Spleen (tissue), 7 donors: ENCODE measurements around the gene OR51V1.

Experiments used
- POLR2A ChIP-seq, 3 donors: fragments of 450-650 bp; IDR thresholded peaks; one replicate each; pipeline ENCODE4 v1.5.1; 2017; ENCODE audit warnings: antibody characterized with exemption in 3 of 3, mild to moderate bottlenecking in 1 of 3
- POLR2AphosphoS5 ChIP-seq, 3 donors: sonication (generic); formaldehyde crosslinking; IDR thresholded peaks; one replicate each; pipeline ENCODE4 v1.5.1; 2017; ENCODE audit warnings: antibody characterized with exemption in 3 of 3
- TF ChIP-seq, protein P1 (sequence below), 11 experiments: fragments of 200-600 bp in 7 of 11; fragments of 450-650 bp in 4 of 11; sonication (generic) in 4 of 11; IDR thresholded peaks in 8 of 11; conservative IDR thresholded peaks in 3 of 11; 1 replicate in 7 of 11; 2 replicates in 4 of 11; pipeline versions ENCODE4 v1.4.0 to v1.8.0; 2016 to 2021; ENCODE audit warnings: antibody characterized with exemption in 11 of 11, inconsistent platforms in 4 of 11, mild to moderate bottlenecking in 1 of 11
- donor health status: DM: no; HTN: no; CAD: no; lungs with moderate emphysema.
- donor health status: DM: no; HTN: no; CAD: no.
- donor health status: DM: no; HTN: no; CAD: no.

DNA sequence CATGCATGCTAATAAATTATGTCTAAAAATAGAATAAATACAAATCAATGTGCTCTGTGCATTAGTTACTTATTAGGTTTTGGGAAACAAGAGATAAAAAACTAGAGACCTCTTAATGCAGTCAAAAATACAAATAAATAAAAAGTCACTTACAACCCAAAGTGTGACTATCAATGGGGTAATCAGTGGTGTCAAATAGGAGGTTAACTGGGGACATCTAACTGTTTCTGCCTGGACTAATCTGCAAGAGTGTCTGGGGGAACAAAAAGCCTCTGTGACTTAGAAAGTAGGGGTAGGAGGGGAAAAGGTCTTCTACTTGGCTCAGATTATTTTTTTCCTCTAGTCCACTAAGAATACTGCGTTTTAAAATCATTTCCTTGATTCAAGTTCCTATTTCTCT, 27.2 kb upstream of the OR51V1 start:
- no peak for TF ChIP-seq POLR2AphosphoS5 (IDR thresholded peaks at IDR 0.05)
- TF ChIP-seq, protein P1, sequence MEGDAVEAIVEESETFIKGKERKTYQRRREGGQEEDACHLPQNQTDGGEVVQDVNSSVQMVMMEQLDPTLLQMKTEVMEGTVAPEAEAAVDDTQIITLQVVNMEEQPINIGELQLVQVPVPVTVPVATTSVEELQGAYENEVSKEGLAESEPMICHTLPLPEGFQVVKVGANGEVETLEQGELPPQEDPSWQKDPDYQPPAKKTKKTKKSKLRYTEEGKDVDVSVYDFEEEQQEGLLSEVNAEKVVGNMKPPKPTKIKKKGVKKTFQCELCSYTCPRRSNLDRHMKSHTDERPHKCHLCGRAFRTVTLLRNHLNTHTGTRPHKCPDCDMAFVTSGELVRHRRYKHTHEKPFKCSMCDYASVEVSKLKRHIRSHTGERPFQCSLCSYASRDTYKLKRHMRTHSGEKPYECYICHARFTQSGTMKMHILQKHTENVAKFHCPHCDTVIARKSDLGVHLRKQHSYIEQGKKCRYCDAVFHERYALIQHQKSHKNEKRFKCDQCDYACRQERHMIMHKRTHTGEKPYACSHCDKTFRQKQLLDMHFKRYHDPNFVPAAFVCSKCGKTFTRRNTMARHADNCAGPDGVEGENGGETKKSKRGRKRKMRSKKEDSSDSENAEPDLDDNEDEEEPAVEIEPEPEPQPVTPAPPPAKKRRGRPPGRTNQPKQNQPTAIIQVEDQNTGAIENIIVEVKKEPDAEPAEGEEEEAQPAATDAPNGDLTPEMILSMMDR (IDR thresholded peaks at IDR 0.05 in 8 of 11, conservative IDR thresholded peaks at IDR 0.05 in 3 of 11), result no peak
- no peak for TF ChIP-seq POLR2A (IDR thresholded peaks at IDR 0.05)
